H9 (cell line): ENCODE results near the gene AFMID. TPM values are rescaled to one million over a fixed set of nuclear protein-coding genes. Genes with fewer than 3 reads are reported as not detected.

Source experiments
- DNase-seq: peaks from one replicate; pipeline ENCODE4 v3.0.0-alpha.2; 2017
- H2AFZ ChIP-seq: one replicate; pipeline ENCODE4 v1.6.1; 2013; ENCODE audit warnings: mild to moderate bottlenecking, low read length, control low read depth, moderate library complexity
- H2AK5ac ChIP-seq: 2 replicates; pipeline ENCODE4 v1.6.1; 2013; ENCODE audit warnings: low read length, control low read depth, mixed read lengths; ENCODE audit not compliant: insufficient read length
- H2BK120ac ChIP-seq: one replicate; pipeline ENCODE4 v1.6.1; 2013; ENCODE audit warnings: low read depth, mild to moderate bottlenecking, low read length, control low read depth, inconsistent platforms; ENCODE audit not compliant: poor library complexity, severe bottlenecking
- H2BK12ac ChIP-seq: 2 replicates; pipeline ENCODE4 v1.6.1; 2013; ENCODE audit warnings: low read length, control low read depth, mixed read lengths, low read depth; ENCODE audit not compliant: insufficient read length
- H2BK15ac ChIP-seq: 2 replicates; pipeline ENCODE4 v1.6.1; 2013; ENCODE audit warnings: low read depth, low read length, control low read depth
- H2BK20ac ChIP-seq: one replicate; pipeline ENCODE4 v1.6.1; 2013; ENCODE audit warnings: low read depth, mild to moderate bottlenecking, low read length, control low read depth, inconsistent platforms; ENCODE audit not compliant: poor library complexity, severe bottlenecking
- H2BK5ac ChIP-seq: 2 replicates; pipeline ENCODE4 v1.6.1; 2013; ENCODE audit warnings: low read length, control low read depth, mixed read lengths; ENCODE audit not compliant: insufficient read length
- H3K14ac ChIP-seq: 2 replicates; pipeline ENCODE4 v1.6.1; 2013; ENCODE audit warnings: low read length, control low read depth; ENCODE audit not compliant: insufficient read depth
- H3K18ac ChIP-seq: 2 replicates; pipeline ENCODE4 v1.6.1; 2013; ENCODE audit warnings: low read depth, mild to moderate bottlenecking, mixed read lengths, low read length, control low read depth; ENCODE audit not compliant: insufficient read length
- H3K23ac ChIP-seq: 2 replicates; pipeline ENCODE4 v1.6.1; 2013; ENCODE audit warnings: low read length, control low read depth, mixed read lengths, low read depth; ENCODE audit not compliant: insufficient read length
- H3K23me2 ChIP-seq: 2 replicates; pipeline ENCODE4 v1.6.1; 2013; ENCODE audit warnings: low read depth, mild to moderate bottlenecking, mixed read lengths, low read length, control low read depth; ENCODE audit not compliant: insufficient read length, poor library complexity, severe bottlenecking
- H3K27ac ChIP-seq: 2 replicates; pipeline ENCODE4 v1.5.1; 2013; ENCODE audit warnings: low read length, control low read depth, mixed read lengths, low read depth; ENCODE audit not compliant: insufficient read length
- H3K27me3 ChIP-seq: 2 replicates; pipeline ENCODE4 v1.6.1; 2013; ENCODE audit warnings: low read length, control low read depth, inconsistent platforms; ENCODE audit not compliant: insufficient read depth
- H3K4ac ChIP-seq: 2 replicates; pipeline ENCODE4 v1.6.1; 2013; ENCODE audit warnings: low read depth, mild to moderate bottlenecking, control low read depth, inconsistent platforms, low read length, moderate library complexity
- H3K4me1 ChIP-seq: 2 replicates; pipeline ENCODE4 v1.6.1; 2013; ENCODE audit warnings: low read length, control low read depth, inconsistent platforms; ENCODE audit not compliant: insufficient read depth
- H3K4me2 ChIP-seq: 2 replicates; pipeline ENCODE4 v1.6.1; 2013; ENCODE audit warnings: low read length, control low read depth, mixed read lengths; ENCODE audit not compliant: insufficient read length, insufficient read depth
- H3K56ac ChIP-seq: 2 replicates; pipeline ENCODE4 v1.6.1; 2013; ENCODE audit warnings: low read depth, mild to moderate bottlenecking, mixed read lengths, low read length, control low read depth; ENCODE audit not compliant: insufficient read length
- H3K79me1 ChIP-seq: 2 replicates; pipeline ENCODE4 v1.6.1; 2013; ENCODE audit warnings: low read depth, mild to moderate bottlenecking, moderate library complexity, low read length, control low read depth, inconsistent platforms; ENCODE audit not compliant: insufficient read depth, poor library complexity, severe bottlenecking
- H3K79me2 ChIP-seq: 2 replicates; pipeline ENCODE4 v1.6.1; 2013; ENCODE audit warnings: low read length, control low read depth, inconsistent platforms; ENCODE audit not compliant: insufficient read depth
- H3K9ac ChIP-seq: 2 replicates; pipeline ENCODE4 v1.6.1; 2013; ENCODE audit warnings: low read length, control low read depth, mixed read lengths; ENCODE audit not compliant: insufficient read length; ENCODE audit errors: extremely low read depth
- H3K9me3 ChIP-seq: one replicate; pipeline ENCODE4 v1.6.1; 2013; ENCODE audit warnings: low read depth, low read length, inconsistent platforms; ENCODE audit not compliant: control insufficient read depth
- H3T11ph ChIP-seq: one replicate; pipeline ENCODE4 v1.6.1; 2013; ENCODE audit warnings: mild to moderate bottlenecking, low read length, control low read depth, inconsistent platforms
- H4K20me1 ChIP-seq: one replicate; pipeline ENCODE4 v1.6.1; 2013; ENCODE audit not compliant: control insufficient read depth, insufficient read length, insufficient read depth
- H4K5ac ChIP-seq: 2 replicates; pipeline ENCODE4 v1.6.1; 2013; ENCODE audit warnings: low read depth, mild to moderate bottlenecking, mixed read lengths, low read length, control low read depth; ENCODE audit not compliant: insufficient read length
- H4K8ac ChIP-seq: replicated peaks from 2 replicates; pipeline ENCODE4 v1.6.1; 2013; ENCODE audit warnings: low read length, control low read depth, mixed read lengths, low read depth; ENCODE audit not compliant: insufficient read length
- H4K91ac ChIP-seq: 2 replicates; pipeline ENCODE4 v1.6.1; 2013; ENCODE audit warnings: low read depth, mild to moderate bottlenecking, moderate library complexity, mixed read lengths, low read length, control low read depth; ENCODE audit not compliant: insufficient read length
- H3K27ac Mint-ChIP-seq, 3 experiments: 2 replicates in 2 of 3; 3 replicates in 1 of 3; pipeline ENCODE4 v1.8.0; 2020 to 2021; ENCODE audit warnings: mixed read lengths in 3 of 3, mild to moderate bottlenecking in 1 of 3, moderate library complexity in 1 of 3
- H3K27me3 Mint-ChIP-seq: 2 replicates; pipeline ENCODE4 v1.8.0; 2021; ENCODE audit warnings: low read depth, mild to moderate bottlenecking, moderate library complexity, mixed read lengths
- H3K36me3 Mint-ChIP-seq, 3 experiments: 2 replicates in 2 of 3; 3 replicates in 1 of 3; pipeline ENCODE4 v1.8.0; 2020 to 2021; ENCODE audit warnings: low read depth in 3 of 3, mixed read lengths in 3 of 3; ENCODE audit not compliant: insufficient read depth in 1 of 3
- H3K4me1 Mint-ChIP-seq, 2 experiments: 2 replicates each; pipeline ENCODE4 v1.8.0; 2020; ENCODE audit warnings: mixed read lengths in 2 of 2
- H3K4me3 Mint-ChIP-seq, 2 experiments: 2 replicates in 1 of 2; 3 replicates in 1 of 2; pipeline ENCODE4 v1.8.0; 2020 to 2021; ENCODE audit warnings: mild to moderate bottlenecking in 2 of 2, mixed read lengths in 2 of 2, moderate library complexity in 1 of 2
- H3K9me3 Mint-ChIP-seq, 2 experiments: 2 replicates in 1 of 2; 3 replicates in 1 of 2; pipeline ENCODE4 v1.8.0; 2020; ENCODE audit warnings: mild to moderate bottlenecking in 2 of 2, mixed read lengths in 2 of 2, moderate library complexity in 1 of 2
- WGBS: extraction: QIAGEN DNeasy Blood & Tissue Kit; methylation state at CpG from one replicate; pipeline ENCODE4 v1.1.7; 2013; ENCODE audit warnings: missing lambda C conversion rate, low lambda C conversion rate, mixed read lengths; ENCODE audit not compliant: insufficient read length; ENCODE audit errors: extremely low coverage; 5-methylcytosine and 5-hydroxymethylcytosine counted together
- total RNA-seq: library from RNA; stranded (reverse); gene quantifications from 2 replicates; pipeline ENCODE4 v1.2.1, GENCODE V29; 2021
- TF ChIP-seq, protein P1 (sequence below): fragments of 200-600 bp; sonication (generic); conservative IDR thresholded peaks from 3 replicates; pipeline ENCODE4 v1.8.0; 2021; ENCODE audit warnings: antibody characterized with exemption, mild to moderate bottlenecking

Gene AFMID
- total RNA-seq, 1 experiment from 2014 or later: 64.1 TPM

DNA sequence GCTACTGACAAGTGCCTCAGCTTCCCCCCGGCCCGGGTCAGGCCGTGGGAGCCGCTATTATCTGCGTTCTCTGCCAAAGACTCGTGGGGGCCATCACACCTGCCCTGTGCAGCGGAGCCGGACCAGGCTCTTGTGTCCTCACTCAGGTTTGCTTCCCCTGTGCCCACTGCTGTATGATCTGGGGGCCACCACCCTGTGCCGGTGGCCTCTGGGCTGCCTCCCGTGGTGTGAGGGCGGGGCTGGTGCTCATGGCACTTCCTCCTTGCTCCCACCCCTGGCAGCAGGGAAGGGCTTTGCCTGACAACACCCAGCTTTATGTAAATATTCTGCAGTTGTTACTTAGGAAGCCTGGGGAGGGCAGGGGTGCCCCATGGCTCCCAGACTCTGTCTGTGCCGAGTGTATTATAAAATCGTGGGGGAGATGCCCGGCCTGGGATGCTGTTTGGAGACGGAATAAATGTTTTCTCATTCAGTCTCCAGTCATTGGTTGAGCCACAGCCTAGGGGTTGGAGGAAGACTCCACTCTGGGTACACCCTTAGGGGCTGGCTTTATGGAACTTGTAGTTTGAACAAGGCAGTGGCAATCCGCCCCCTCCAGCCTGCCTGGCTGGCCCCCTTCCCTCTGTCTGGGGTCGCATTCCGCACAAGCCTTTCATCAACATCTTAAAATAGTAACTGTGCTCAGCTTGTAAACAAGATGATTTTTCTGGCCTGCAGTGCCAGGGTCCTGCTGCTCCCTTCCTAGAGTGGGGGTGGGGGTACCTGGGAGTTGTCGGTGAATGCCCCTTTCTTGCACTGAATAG lies 14.7 kb upstream of the AFMID start:
- Mint-ChIP-seq H3K36me3 (peaks cover 19 to 50% (median 36%) of the 10 kb centered on the region in 3 experiments), H3K4me1 (peaks cover 34 to 56% of the 10 kb centered on the region in 2 experiments), H3K4me3 (peak overlapping the region in 1 of 2 experiments; percentile 38; a peak in 2 of 5 replicates), H3K9me3 (no peaks in the 10 kb centered on the region), H3K27me3 (no peaks in the 10 kb centered on the region; the same call in 1 of the 2 replicates), H3K27ac (peak overlapping the region; percentile 62 to 80 (median 64); a peak in 3 of 7 replicates)
- DNase-seq: no peak
- no peak overlapping the region for H4K91ac ChIP-seq
- no peak overlapping the region for H3K4me2 ChIP-seq
- H3K9ac ChIP-seq: no peak overlapping the region
- no peak overlapping the region for H2BK120ac ChIP-seq
- H3K14ac ChIP-seq: no peak overlapping the region
- H2BK15ac ChIP-seq: no peak overlapping the region
- H3K4me1 ChIP-seq: no peaks in the 10 kb centered on the region; the same call in 1 of the 2 replicates
- no CpG with 5 or more reads among the region's 19 CpGs for whole genome bisulfite sequencing
- H3K18ac ChIP-seq: no peak overlapping the region
- no peak overlapping the region for H4K8ac ChIP-seq
- H3K9me3 ChIP-seq: no peaks in the 10 kb centered on the region
- H3T11ph ChIP-seq: no peak overlapping the region
- no peak overlapping the region for H3K4ac ChIP-seq
- no peak overlapping the region for H2BK5ac ChIP-seq
- H3K79me2 ChIP-seq: no peaks in the 10 kb centered on the region
- H2BK12ac ChIP-seq: no peak overlapping the region
- H2AFZ ChIP-seq: no peak overlapping the region
- no peaks in the 10 kb centered on the region for H3K27me3 ChIP-seq
- peaks cover 4% of the 10 kb centered on the region for H4K20me1 ChIP-seq
- no peaks in the 10 kb centered on the region for H3K23me2 ChIP-seq
- no peak overlapping the region for H2BK20ac ChIP-seq
- no peaks in the 10 kb centered on the region for H3K79me1 ChIP-seq
- H3K27ac ChIP-seq: no peak overlapping the region
- no peak overlapping the region for H4K5ac ChIP-seq
- H3K56ac ChIP-seq: no peak overlapping the region
- no peak overlapping the region for H3K23ac ChIP-seq
- H2AK5ac ChIP-seq: no peak overlapping the region
- TF ChIP-seq, protein P1, sequence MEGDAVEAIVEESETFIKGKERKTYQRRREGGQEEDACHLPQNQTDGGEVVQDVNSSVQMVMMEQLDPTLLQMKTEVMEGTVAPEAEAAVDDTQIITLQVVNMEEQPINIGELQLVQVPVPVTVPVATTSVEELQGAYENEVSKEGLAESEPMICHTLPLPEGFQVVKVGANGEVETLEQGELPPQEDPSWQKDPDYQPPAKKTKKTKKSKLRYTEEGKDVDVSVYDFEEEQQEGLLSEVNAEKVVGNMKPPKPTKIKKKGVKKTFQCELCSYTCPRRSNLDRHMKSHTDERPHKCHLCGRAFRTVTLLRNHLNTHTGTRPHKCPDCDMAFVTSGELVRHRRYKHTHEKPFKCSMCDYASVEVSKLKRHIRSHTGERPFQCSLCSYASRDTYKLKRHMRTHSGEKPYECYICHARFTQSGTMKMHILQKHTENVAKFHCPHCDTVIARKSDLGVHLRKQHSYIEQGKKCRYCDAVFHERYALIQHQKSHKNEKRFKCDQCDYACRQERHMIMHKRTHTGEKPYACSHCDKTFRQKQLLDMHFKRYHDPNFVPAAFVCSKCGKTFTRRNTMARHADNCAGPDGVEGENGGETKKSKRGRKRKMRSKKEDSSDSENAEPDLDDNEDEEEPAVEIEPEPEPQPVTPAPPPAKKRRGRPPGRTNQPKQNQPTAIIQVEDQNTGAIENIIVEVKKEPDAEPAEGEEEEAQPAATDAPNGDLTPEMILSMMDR: no peak
